Nephron (organoid): ENCODE results near the gene NBPF12.
"Not testable (repeated sequence)": the region's sequence is repeated elsewhere in the genome, so short reads cannot be mapped to it uniquely, and the experiment has no call there.

Experiments
- H3K27ac Mint-ChIP-seq, 3 experiments: 2 replicates each; pipeline ENCODE4 v1.8.0; 2020; ENCODE audit warnings: mixed read lengths in 3 of 3, mild to moderate bottlenecking in 2 of 3, moderate library complexity in 1 of 3
- H3K27me3 Mint-ChIP-seq: 2 replicates; pipeline ENCODE4 v1.8.0; 2021; ENCODE audit warnings: low read depth, mild to moderate bottlenecking, moderate library complexity, mixed read lengths
- H3K36me3 Mint-ChIP-seq: 2 replicates; pipeline ENCODE4 v1.8.0; 2020; ENCODE audit warnings: low read depth, mixed read lengths
- H3K4me1 Mint-ChIP-seq: 2 replicates; pipeline ENCODE4 v1.8.0; 2020; ENCODE audit warnings: mixed read lengths
- H3K4me3 Mint-ChIP-seq, 3 experiments: 2 replicates each; pipeline ENCODE4 v1.8.0; 2020; ENCODE audit warnings: mild to moderate bottlenecking in 3 of 3, mixed read lengths in 3 of 3, moderate library complexity in 2 of 3
- H3K9me3 Mint-ChIP-seq: 2 replicates; pipeline ENCODE4 v1.8.0; 2020; ENCODE audit warnings: mixed read lengths
- TF ChIP-seq, protein P1 (sequence below), 3 experiments: fragments of 200-600 bp; sonication (generic); IDR thresholded peaks; one replicate each; pipeline ENCODE4 v1.5.0; 2021; ENCODE audit warnings: antibody characterized with exemption in 3 of 3; ENCODE audit not compliant: unreplicated experiment in 3 of 3

Gene NBPF12

DNA sequence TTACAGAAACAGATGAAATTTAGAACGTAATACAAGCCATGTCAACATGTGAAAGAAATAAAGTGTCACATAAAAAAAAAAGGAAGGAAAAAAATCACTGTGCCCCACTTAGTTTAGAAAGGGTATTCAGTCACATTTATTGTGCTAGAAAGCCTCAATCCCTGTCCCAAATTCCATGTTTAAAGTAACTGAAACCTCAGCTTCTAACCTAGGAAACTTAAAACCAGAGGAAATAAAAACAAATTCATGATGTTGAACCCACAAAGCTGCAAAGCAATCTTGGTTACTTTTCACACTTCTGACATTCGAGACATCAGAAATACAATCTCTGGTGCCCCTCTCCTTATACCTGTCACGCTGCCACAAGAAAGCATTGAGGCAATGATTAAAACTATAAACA, 101.8 kb downstream of the NBPF12 start:
- Mint-ChIP-seq H3K27me3 (peaks cover 3% of the 10 kb centered on the region), H3K4me3 (no peak overlapping the region), H3K36me3 (no peaks in the 10 kb centered on the region), H3K9me3 (no peaks in the 10 kb centered on the region), H3K4me1 (no peaks in the 10 kb centered on the region), H3K27ac (no peak overlapping the region)
- TF ChIP-seq, protein P1, sequence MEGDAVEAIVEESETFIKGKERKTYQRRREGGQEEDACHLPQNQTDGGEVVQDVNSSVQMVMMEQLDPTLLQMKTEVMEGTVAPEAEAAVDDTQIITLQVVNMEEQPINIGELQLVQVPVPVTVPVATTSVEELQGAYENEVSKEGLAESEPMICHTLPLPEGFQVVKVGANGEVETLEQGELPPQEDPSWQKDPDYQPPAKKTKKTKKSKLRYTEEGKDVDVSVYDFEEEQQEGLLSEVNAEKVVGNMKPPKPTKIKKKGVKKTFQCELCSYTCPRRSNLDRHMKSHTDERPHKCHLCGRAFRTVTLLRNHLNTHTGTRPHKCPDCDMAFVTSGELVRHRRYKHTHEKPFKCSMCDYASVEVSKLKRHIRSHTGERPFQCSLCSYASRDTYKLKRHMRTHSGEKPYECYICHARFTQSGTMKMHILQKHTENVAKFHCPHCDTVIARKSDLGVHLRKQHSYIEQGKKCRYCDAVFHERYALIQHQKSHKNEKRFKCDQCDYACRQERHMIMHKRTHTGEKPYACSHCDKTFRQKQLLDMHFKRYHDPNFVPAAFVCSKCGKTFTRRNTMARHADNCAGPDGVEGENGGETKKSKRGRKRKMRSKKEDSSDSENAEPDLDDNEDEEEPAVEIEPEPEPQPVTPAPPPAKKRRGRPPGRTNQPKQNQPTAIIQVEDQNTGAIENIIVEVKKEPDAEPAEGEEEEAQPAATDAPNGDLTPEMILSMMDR (IDR thresholded peaks at IDR 0.05; ENCODE audit: unreplicated experiment in 3 of 3), result no peak

DNA sequence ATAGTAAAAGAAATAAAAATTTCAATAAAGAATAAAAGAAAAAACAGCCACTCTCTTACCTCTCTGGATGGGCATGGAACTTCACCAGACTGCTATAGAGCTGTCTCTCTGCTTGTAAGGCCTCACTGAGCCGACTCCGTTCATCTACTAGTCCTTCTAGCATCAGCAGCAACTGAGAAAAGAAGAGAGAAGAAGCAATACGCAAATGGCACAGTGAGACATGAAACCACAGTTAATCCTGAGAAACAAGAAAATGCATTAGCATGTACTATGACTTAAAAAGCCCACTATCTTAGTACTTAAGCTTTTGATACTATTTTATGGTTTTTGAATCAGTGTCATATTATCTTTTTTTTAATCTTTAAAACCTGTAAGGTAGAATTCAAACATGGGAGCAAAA, 104.8 kb downstream of the NBPF12 start:
- H3K36me3 Mint-ChIP-seq, H3K4me1 Mint-ChIP-seq, H3K27ac Mint-ChIP-seq: not testable (repeated sequence)

DNA sequence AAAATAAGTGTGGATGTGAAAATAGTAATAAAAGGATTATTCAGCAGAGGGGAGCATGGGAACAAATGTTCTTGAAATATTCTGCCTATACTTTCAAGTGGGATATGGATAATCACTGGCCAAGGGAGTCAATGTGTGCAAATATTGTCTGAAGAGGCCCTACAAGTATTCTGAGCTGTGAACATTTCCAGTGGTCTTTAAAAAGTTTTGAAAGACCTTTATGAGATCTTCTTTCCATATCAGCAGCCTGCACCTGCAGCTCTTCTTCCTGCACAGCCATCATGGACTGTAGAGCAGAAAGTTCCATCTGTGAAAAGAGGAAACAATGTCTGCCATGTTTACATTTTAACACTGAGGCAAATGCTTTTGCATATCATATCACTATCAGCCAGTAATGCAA, 106.4 kb downstream of the NBPF12 start:
- not testable (repeated sequence) for H3K36me3 Mint-ChIP-seq, H3K27me3 Mint-ChIP-seq, H3K4me1 Mint-ChIP-seq, H3K9me3 Mint-ChIP-seq, H3K27ac Mint-ChIP-seq, H3K4me3 Mint-ChIP-seq

More for the DNA sequence above, 104.8 kb downstream of the NBPF12 start:
- not testable (repeated sequence) for H3K9me3 Mint-ChIP-seq, H3K4me3 Mint-ChIP-seq, H3K27me3 Mint-ChIP-seq
